ENCODE data around the gene ZNF287. TPM values are rescaled to one million over a fixed set of nuclear protein-coding genes. Genes with fewer than 3 reads are reported as not detected.

Gene ZNF287
- total RNA-seq, result 5.7 TPM

DNA sequence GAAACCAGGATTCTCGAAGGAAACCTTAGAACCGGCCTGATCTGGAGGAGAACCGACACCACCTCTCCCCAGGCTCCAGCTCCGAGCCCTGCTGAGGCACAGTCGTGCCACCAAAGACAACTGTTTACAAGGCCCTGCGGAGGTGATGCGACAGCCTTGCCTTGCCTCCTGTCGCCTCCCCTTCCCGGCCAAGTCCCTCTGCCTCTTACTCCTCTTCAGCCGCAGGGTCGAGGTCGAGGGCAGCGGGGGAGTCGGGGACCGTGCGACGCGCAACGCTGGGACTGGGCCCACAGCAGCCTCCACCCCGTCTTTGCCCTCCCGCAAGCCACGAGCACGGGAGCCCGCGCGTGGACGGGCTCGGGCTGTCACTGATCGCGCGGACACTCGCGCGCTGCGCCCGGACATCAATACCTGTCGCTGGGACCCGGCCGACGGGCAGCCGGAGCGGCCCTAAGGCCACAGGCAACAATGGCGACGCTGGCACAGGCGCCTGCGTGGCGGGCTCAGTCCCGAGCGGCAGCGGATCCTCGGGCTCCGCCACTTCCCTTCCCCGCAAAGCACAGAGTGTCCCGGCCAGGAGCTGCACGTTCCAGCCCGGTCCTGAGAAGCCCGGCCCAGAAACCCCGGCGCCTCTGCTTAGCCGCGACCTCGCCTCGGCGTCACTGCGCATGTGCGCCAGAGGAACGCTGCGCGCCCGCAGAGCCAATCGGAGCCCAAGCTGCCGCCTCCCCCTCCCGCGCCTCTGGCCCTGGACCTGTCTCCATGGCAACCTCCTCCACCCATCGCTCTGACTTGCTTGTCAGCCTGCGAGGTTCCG, at the start of gene ZNF287:
Gene ZNF287 (minus strand): TSS at position 664 of the 817 bp plus-strand sequence. CDS start 1,473 bp downstream, outside the sequence.
- Histone ChIP-seq H3K9ac (ENCODE audit: low read depth in 1 of 3, low read length in 3 of 3) (peak within 1 kb of the TSS; percentile 68 to 84 (median 74)), H3K36me3 (ENCODE audit: control insufficient read depth in 3 of 3, insufficient read depth in 3 of 3, low read length in 3 of 3) (peaks cover 4 to 9% (median 6%) of the 10 kb centered on the region in 3 donors), H3K27me3 (ENCODE audit: control insufficient read depth in 3 of 3, insufficient read depth in 3 of 3, low read length in 3 of 3) (peaks cover 0 to 2% (median 0%) of the 10 kb centered on the region in 3 donors), H3K9me3 (ENCODE audit: control insufficient read depth in 3 of 3, low read length in 3 of 3) (no peaks in the 10 kb centered on the region), H3K27ac (ENCODE audit: low read depth, low read length) (no peak within 1 kb of the TSS), H3K4me3 (ENCODE audit: low read length in 3 of 3) (peak within 1 kb of the TSS; percentile 74 to 92 (median 87)), H3K4me1 (ENCODE audit: control insufficient read depth in 3 of 3, insufficient read depth in 3 of 3, low read length in 3 of 3) (peaks cover 5 to 12% (median 8%) of the 10 kb centered on the region in 3 donors)

DNA sequence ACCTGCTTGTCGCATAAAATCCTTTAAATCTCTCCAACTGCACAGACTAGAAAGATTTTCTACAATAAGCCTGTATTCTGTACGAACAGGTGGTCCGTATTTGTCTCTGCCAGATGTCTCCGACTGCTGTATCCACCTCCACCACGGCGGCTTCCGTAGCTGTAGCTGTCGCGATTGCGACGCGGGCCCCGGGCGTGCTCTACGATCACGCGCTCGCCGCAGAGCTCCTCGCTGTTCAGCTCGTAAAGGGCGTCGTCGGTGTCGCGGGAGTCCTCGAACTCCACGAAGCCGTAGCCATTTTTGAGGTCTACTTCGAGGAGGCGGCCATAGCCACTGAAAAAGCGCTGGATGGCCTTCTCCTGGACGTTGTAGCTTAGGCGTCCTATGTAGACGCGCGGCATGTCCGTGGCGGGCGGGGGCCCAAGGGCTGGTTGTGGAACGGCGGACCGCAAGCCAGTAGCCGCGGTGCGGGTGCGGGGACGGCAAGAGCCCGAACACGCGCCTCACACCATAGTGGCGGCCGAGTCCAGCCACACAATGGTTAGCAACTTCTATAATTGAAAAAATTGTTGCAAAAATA, 48.6 kb upstream of the ZNF287 start:
- Histone ChIP-seq H3K4me3 (ENCODE audit: low read length in 3 of 3) (no peak overlapping the region), H3K9me3 (ENCODE audit: control insufficient read depth in 3 of 3, low read length in 3 of 3) (peaks cover 15 to 31% (median 18%) of the 10 kb centered on the region in 3 donors), H3K27ac (ENCODE audit: low read depth, low read length) (no peak overlapping the region), H3K9ac (ENCODE audit: low read depth in 1 of 3, low read length in 3 of 3) (no peak overlapping the region), H3K4me1 (ENCODE audit: control insufficient read depth in 3 of 3, insufficient read depth in 3 of 3, low read length in 3 of 3) (no peaks in the 10 kb centered on the region), H3K36me3 (ENCODE audit: control insufficient read depth in 3 of 3, insufficient read depth in 3 of 3, low read length in 3 of 3) (peaks cover 0 to 1% (median 0%) of the 10 kb centered on the region in 3 donors), H3K27me3 (ENCODE audit: control insufficient read depth in 3 of 3, insufficient read depth in 3 of 3, low read length in 3 of 3) (no peaks in the 10 kb centered on the region)

DNA sequence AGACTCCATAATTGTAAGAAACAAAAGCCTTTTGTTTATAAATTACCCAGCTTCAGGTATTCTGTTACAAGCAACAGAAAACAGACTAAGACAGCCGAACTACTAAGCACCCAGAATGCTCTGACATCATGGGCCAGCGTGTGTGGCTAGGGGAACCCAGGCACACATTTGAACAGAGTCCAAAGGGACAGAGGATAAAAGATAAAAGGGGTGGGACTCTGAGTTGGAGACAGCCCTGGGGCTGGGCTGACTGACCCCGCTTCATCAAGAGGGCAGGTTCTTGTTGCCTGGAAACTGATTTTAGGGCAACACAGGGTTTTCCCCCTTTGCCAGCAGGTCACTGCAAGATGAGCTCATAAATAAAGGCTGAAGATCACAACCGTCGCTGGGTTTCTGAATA, 30.5 kb upstream of the ZNF287 start:
- Histone ChIP-seq H3K4me1 (ENCODE audit: control insufficient read depth in 3 of 3, insufficient read depth in 3 of 3, low read length in 3 of 3) (no peaks in the 10 kb centered on the region), H3K9ac (ENCODE audit: low read depth in 1 of 3, low read length in 3 of 3) (no peak overlapping the region), H3K27me3 (ENCODE audit: control insufficient read depth in 3 of 3, insufficient read depth in 3 of 3, low read length in 3 of 3) (peaks cover 0 to 3% (median 0%) of the 10 kb centered on the region in 3 donors), H3K4me3 (ENCODE audit: low read length in 3 of 3) (no peak overlapping the region), H3K36me3 (ENCODE audit: control insufficient read depth in 3 of 3, insufficient read depth in 3 of 3, low read length in 3 of 3) (no peaks in the 10 kb centered on the region), H3K9me3 (ENCODE audit: control insufficient read depth in 3 of 3, low read length in 3 of 3) (peaks cover 0 to 2% (median 0%) of the 10 kb centered on the region in 3 donors), H3K27ac (ENCODE audit: low read depth, low read length) (no peak overlapping the region)

DNA sequence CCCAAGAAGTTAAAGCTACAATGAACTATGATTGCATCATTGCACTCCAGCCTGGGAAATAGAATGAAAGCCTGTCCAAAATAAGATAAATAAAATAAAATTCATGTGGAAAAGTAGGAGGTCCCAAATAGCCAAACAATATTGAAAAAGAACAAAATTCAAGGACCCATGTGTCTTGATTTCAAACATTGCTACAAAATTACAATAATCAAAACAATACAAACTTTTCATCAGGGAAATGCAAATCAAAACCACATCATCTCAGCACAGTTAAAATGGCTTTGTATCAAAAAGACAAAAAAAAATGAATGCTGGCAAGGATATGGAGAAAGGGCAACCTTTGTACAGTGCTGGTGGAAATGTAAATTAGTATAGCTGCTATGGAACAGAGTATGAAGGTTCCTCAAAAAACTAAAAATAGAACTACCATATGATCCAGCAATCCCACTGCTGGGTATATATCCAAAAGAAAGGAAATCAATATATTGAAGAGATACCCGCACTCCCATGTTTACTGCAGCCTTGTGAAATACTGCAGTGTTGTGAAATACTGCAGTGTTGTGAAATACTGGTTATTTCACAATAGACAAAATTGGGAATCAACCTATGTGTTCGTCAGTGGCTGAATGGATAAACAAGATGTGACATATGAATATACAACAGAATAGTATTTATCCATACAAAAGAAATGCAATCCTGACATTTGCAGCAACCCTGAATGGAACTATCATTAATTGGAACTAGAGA, 24.5 kb upstream of the ZNF287 start:
- Histone ChIP-seq H3K4me3 (ENCODE audit: low read length in 3 of 3) (no peak overlapping the region), H3K9ac (ENCODE audit: low read depth in 1 of 3, low read length in 3 of 3) (no peak overlapping the region), H3K9me3 (ENCODE audit: control insufficient read depth in 3 of 3, low read length in 3 of 3) (no peaks in the 10 kb centered on the region), H3K27me3 (ENCODE audit: control insufficient read depth in 3 of 3, insufficient read depth in 3 of 3, low read length in 3 of 3) (no peaks in the 10 kb centered on the region), H3K36me3 (ENCODE audit: control insufficient read depth in 3 of 3, insufficient read depth in 3 of 3, low read length in 3 of 3) (no peaks in the 10 kb centered on the region), H3K27ac (ENCODE audit: low read depth, low read length) (no peak overlapping the region), H3K4me1 (ENCODE audit: control insufficient read depth in 3 of 3, insufficient read depth in 3 of 3, low read length in 3 of 3) (peaks cover 0 to 6% (median 0%) of the 10 kb centered on the region in 3 donors)

DNA sequence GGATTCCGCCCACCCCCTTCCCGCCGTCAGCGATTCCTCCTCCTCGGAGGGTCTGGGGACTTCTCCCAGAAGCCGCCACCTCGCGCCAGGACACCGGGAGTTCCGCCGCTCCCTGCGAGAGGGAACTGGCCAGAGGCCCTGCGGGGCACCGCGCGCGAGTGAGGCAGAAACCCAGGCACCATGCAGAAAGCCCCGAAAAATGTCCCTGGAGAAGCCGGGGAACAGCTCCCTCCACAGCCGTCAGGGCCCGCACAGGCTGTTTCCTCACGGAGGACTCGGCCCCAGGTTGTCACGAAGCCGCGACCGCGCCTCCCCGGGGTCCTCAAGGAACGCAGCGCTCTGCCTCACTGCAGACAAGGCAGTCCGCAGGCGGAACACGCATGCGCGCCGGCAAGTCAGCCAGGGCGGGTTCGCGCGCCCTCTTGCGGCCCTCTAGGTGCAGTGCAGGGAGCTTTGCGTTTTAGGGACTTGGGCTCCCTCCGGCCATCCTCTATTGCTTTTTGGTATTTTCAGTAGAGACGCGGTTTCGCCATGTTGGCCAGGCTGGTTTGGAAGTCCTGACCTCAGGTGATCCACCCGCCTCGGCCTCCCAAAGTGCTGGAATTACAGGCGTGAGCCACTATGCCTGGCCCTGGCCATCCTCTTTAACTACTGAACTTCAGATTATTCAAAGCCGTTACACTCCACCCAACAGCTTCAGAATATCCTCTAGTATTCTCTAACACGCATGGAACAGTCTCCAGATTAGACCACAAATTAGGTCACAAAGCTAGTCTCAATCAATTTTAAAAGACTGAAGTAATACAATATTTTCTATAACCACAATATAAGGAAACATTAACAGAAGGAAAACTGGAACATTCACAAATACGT, 20.3 kb upstream of the ZNF287 start:
- H3K4me3 ChIP-seq (ENCODE audit: low read length in 3 of 3), result peak overlapping the region; percentile 83 to 85 (median 84)
- no peak overlapping the region for H3K27ac ChIP-seq (ENCODE audit: low read depth, low read length)
- H3K27me3 ChIP-seq (ENCODE audit: control insufficient read depth in 3 of 3, insufficient read depth in 3 of 3, low read length in 3 of 3), result peaks cover 0 to 6% (median 0%) of the 10 kb centered on the region in 3 donors
- no peaks in the 10 kb centered on the region for H3K36me3 ChIP-seq (ENCODE audit: control insufficient read depth in 3 of 3, insufficient read depth in 3 of 3, low read length in 3 of 3)
- peaks cover 3 to 8% (median 3%) of the 10 kb centered on the region in 3 donors for H3K4me1 ChIP-seq (ENCODE audit: control insufficient read depth in 3 of 3, insufficient read depth in 3 of 3, low read length in 3 of 3)
- no peaks in the 10 kb centered on the region for H3K9me3 ChIP-seq (ENCODE audit: control insufficient read depth in 3 of 3, low read length in 3 of 3)
- peak overlapping the region; percentile 74 to 86 (median 78) for H3K9ac ChIP-seq (ENCODE audit: low read depth in 1 of 3, low read length in 3 of 3)

DNA sequence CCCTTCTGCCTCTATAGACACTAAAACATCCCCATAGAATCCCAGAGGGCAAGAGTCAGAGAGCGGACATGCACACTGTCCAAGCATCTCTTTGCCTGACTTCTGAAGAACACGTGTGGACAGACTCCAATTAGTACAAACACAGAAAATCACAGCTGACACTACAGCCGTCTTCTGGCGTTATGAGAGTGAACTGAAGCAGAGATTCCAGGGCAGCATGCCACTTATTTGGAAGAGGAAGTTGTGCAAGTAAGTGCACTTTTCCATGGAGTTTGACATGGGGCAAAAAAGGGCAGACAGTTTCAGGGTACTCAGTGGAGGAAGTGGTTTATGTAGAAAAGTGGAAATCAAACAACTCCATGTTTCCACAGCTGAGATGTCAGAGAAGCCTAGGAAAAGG, 16.8 kb upstream of the ZNF287 start:
- H3K36me3 ChIP-seq (ENCODE audit: control insufficient read depth in 3 of 3, insufficient read depth in 3 of 3, low read length in 3 of 3), result no peaks in the 10 kb centered on the region
- H3K27ac ChIP-seq (ENCODE audit: low read depth, low read length), result no peak overlapping the region
- no peak overlapping the region for H3K9ac ChIP-seq (ENCODE audit: low read depth in 1 of 3, low read length in 3 of 3)
- peaks cover 0 to 8% (median 0%) of the 10 kb centered on the region in 3 donors for H3K27me3 ChIP-seq (ENCODE audit: control insufficient read depth in 3 of 3, insufficient read depth in 3 of 3, low read length in 3 of 3)
- no peak overlapping the region for H3K4me3 ChIP-seq (ENCODE audit: low read length in 3 of 3)
- no peaks in the 10 kb centered on the region for H3K9me3 ChIP-seq (ENCODE audit: control insufficient read depth in 3 of 3, low read length in 3 of 3)
- peaks cover 9 to 13% (median 10%) of the 10 kb centered on the region in 3 donors for H3K4me1 ChIP-seq (ENCODE audit: control insufficient read depth in 3 of 3, insufficient read depth in 3 of 3, low read length in 3 of 3)

DNA sequence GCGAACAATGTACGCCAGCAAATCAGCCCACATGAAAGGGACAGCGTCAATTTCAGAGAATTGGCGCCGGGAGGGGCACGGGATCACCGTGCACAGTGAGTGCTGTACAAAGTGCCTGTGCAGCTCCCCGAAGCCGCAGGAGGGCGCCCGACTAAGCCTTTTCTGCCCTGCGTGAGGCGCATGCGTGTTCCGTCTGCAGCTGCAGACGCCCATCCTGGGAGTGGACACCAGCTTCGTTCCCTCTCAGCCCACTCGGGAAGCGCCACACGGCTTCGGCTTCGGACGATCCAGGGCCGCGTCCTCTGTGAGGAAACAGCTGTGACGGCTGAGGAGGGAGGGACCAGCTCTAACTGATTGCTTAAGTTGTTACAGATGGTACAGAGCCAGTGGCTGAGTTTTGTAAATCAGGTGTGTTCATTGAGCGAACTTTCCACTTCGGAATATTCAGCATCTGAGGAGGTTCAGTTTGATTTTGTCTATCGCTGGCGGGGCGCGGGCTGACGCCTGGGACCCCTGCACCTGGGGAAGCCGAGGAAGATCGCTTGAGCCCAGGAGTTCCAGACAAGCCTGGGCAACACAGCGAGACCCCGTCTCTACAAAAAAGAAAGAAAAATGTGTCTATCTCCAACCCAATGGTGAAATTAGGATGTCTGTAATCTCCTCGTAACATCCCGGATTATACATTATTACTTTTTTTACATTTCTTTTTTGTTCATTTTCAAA, 15.4 kb upstream of the ZNF287 start:
- H3K9ac ChIP-seq (ENCODE audit: low read depth in 1 of 3, low read length in 3 of 3), result peak overlapping the region; percentile 50 to 75 (median 66)
- no peaks in the 10 kb centered on the region for H3K36me3 ChIP-seq (ENCODE audit: control insufficient read depth in 3 of 3, insufficient read depth in 3 of 3, low read length in 3 of 3)
- H3K27me3 ChIP-seq (ENCODE audit: control insufficient read depth in 3 of 3, insufficient read depth in 3 of 3, low read length in 3 of 3), result peaks cover 0 to 8% (median 5%) of the 10 kb centered on the region in 3 donors
- peaks cover 9 to 11% (median 10%) of the 10 kb centered on the region in 3 donors for H3K4me1 ChIP-seq (ENCODE audit: control insufficient read depth in 3 of 3, insufficient read depth in 3 of 3, low read length in 3 of 3)
- H3K4me3 ChIP-seq (ENCODE audit: low read length in 3 of 3), result peak overlapping the region; percentile 55 to 79 (median 73)
- no peaks in the 10 kb centered on the region for H3K9me3 ChIP-seq (ENCODE audit: control insufficient read depth in 3 of 3, low read length in 3 of 3)
- H3K27ac ChIP-seq (ENCODE audit: low read depth, low read length), result no peak overlapping the region

DNA sequence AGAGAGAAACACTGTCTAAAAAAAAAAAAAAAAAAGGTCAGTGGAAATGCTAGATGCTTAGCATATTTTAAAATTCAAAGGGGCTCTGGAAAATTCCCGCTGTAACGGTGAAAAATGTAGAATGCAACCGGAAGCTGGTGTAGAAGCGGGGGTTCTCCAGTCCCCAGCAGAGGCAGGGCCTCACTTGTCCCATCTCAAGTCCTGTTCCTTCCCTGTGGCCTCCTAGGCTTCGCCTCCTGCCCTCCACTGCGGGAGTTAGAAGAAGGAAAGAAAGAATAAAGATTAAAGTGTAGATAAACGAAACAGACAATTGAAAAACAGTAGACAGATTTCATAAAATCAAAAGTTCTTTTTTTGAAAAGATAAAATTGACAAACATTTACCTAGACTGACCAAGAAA, 14.8 kb upstream of the ZNF287 start:
- H3K9me3 ChIP-seq (ENCODE audit: control insufficient read depth in 3 of 3, low read length in 3 of 3), result no peaks in the 10 kb centered on the region
- peaks cover 9 to 10% (median 9%) of the 10 kb centered on the region in 3 donors for H3K4me1 ChIP-seq (ENCODE audit: control insufficient read depth in 3 of 3, insufficient read depth in 3 of 3, low read length in 3 of 3)
- H3K27me3 ChIP-seq (ENCODE audit: control insufficient read depth in 3 of 3, insufficient read depth in 3 of 3, low read length in 3 of 3), result peaks cover 0 to 8% (median 5%) of the 10 kb centered on the region in 3 donors
- no peak overlapping the region for H3K27ac ChIP-seq (ENCODE audit: low read depth, low read length)
- no peaks in the 10 kb centered on the region for H3K36me3 ChIP-seq (ENCODE audit: control insufficient read depth in 3 of 3, insufficient read depth in 3 of 3, low read length in 3 of 3)
- H3K4me3 ChIP-seq (ENCODE audit: low read length in 3 of 3), result peak overlapping the region in 2 of 3 donors; percentile 55 to 79
- H3K9ac ChIP-seq (ENCODE audit: low read depth in 1 of 3, low read length in 3 of 3), result no peak overlapping the region
